Mucosa of rectum (tissue), 2 donors: ENCODE data around the gene MRPL18.
"Not testable (repeated sequence)": the region's sequence is repeated elsewhere in the genome, so short reads cannot be mapped to it uniquely, and the experiment has no call there.

Source experiments
- H3K27ac ChIP-seq, 2 donors: one replicate each; pipeline ENCODE4 v1.7.0; 2013; ENCODE audit warnings: inconsistent platforms in 2 of 2, low read depth in 2 of 2, low read length in 2 of 2
- H3K27me3 ChIP-seq, 2 donors: one replicate each; pipeline ENCODE4 v1.7.0; 2013; ENCODE audit warnings: low read length in 2 of 2; ENCODE audit not compliant: control insufficient read depth in 2 of 2, insufficient read depth in 2 of 2
- H3K36me3 ChIP-seq, 2 donors: one replicate each; pipeline ENCODE4 v1.7.0; 2013; ENCODE audit warnings: low read length in 2 of 2; ENCODE audit not compliant: control insufficient read depth in 2 of 2, insufficient read depth in 2 of 2
- H3K4me1 ChIP-seq, 2 donors: one replicate each; pipeline ENCODE4 v1.7.0; 2013; ENCODE audit warnings: low read length in 2 of 2, mild to moderate bottlenecking in 1 of 2; ENCODE audit not compliant: control insufficient read depth in 2 of 2, insufficient read depth in 2 of 2
- H3K4me3 ChIP-seq, 2 donors: one replicate each; pipeline ENCODE4 v1.7.0; 2013; ENCODE audit warnings: low read length in 2 of 2
- H3K9ac ChIP-seq, 2 donors: one replicate each; pipeline ENCODE4 v1.7.0; 2013; ENCODE audit warnings: low read length in 2 of 2, low read depth in 1 of 2, mild to moderate bottlenecking in 1 of 2
- H3K9me3 ChIP-seq, 2 donors: one replicate each; pipeline ENCODE4 v1.7.0; 2013; ENCODE audit warnings: low read length in 2 of 2; ENCODE audit not compliant: control insufficient read depth in 2 of 2
- donor health status: healthy.
- donor health status: Normal muscosa, but diverticular disease.

The MRPL18 gene

GRCh38 chr6:159790149-159790955 lies at the start of gene MRPL18:
Gene MRPL18, plus strand, starts transcription at chr6:159790467. Its CDS starts 121 bp downstream, at chr6:159790588.
- Histone ChIP-seq H3K9ac (peak within 1 kb of the TSS; percentile 95 to 99), H3K27ac (peak within 1 kb of the TSS; percentile 99), H3K4me1 (peaks cover 20 to 21% of the 10 kb centered on the region in 2 donors), H3K36me3 (peaks cover 14 to 27% of the 10 kb centered on the region in 2 donors), H3K4me3 (peak within 1 kb of the TSS; percentile 90 to 95), H3K9me3 (no peaks in the 10 kb centered on the region), H3K27me3 (no peaks in the 10 kb centered on the region)

- Histone ChIP-seq H3K27ac (no peak overlapping the region), H3K9me3 (no peaks in the 10 kb centered on the region), H3K36me3 (peaks cover 64 to 73% of the 10 kb centered on the region in 2 donors), H3K4me1 (no peaks in the 10 kb centered on the region), H3K4me3 (no peak overlapping the region), H3K27me3 (no peaks in the 10 kb centered on the region), H3K9ac (no peak overlapping the region)
Measured at GRCh38 chr6:159742165-159742564, 48.1 kb upstream of the MRPL18 start.

DNA sequence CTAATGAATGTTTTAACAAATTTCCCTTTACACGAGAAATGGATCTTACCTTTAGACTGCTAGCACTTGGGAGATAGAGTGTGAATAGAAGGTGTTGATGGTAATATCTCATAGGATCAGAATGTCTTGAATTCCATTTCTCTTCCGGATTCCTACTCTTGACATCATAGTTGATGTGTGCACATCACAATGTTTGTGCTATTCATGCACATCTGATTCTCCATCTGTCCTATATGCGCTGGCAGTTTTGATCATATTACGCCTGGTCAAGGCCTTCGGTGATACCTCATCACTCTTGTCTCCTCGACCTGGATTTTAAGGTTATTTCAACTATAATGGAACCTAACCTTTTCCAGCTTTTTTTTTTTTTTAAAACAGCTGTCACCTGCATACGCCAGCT lies 45.2 kb upstream of the MRPL18 start:
- no peaks in the 10 kb centered on the region for H3K9me3 ChIP-seq
- H3K36me3 ChIP-seq = peaks cover 80 to 89% of the 10 kb centered on the region in 2 donors
- no peaks in the 10 kb centered on the region for H3K4me1 ChIP-seq
- H3K4me3 ChIP-seq = no peak overlapping the region
- H3K9ac ChIP-seq = no peak overlapping the region
- no peak overlapping the region for H3K27ac ChIP-seq
- H3K27me3 ChIP-seq = no peaks in the 10 kb centered on the region

DNA sequence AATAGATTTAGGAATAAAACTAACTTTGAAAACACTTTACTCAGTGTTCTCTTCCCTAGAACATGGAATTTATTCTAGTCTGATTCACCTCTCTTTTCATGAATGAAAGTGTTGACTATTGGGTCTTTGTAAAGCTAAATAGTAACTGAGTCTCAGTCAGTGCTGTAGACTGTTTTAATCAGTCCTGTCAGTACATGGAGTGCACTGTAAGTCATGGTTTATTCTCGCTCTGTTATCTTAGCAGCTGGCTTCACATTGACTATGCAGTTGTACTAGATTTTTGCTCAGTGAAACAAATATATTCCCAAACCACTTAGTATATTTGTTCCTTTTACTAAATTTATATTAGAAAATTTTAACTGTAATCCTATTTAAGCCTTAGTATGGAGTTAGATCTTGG lies 43.5 kb upstream of the MRPL18 start:
- H3K9me3 ChIP-seq = no peaks in the 10 kb centered on the region
- no peak overlapping the region for H3K9ac ChIP-seq
- H3K4me3 ChIP-seq = no peak overlapping the region
- no peaks in the 10 kb centered on the region for H3K4me1 ChIP-seq
- no peak overlapping the region for H3K27ac ChIP-seq
- H3K36me3 ChIP-seq = peaks cover 75 to 82% of the 10 kb centered on the region in 2 donors
- H3K27me3 ChIP-seq = no peaks in the 10 kb centered on the region

- H3K36me3 ChIP-seq = peaks cover 72 to 78% of the 10 kb centered on the region in 2 donors
- H3K9ac ChIP-seq, H3K4me1 ChIP-seq, H3K4me3 ChIP-seq, H3K9me3 ChIP-seq, H3K27ac ChIP-seq, H3K27me3 ChIP-seq: not testable (repeated sequence)
Measured at GRCh38 chr6:159748127-159748526, 42.1 kb upstream of the MRPL18 start.

GRCh38 chr6:159751448-159751847 lies 38.8 kb upstream of the MRPL18 start:
- Histone ChIP-seq H3K36me3 (peaks cover 64 to 75% of the 10 kb centered on the region in 2 donors), H3K9me3 (no peaks in the 10 kb centered on the region), H3K27ac (no peak overlapping the region), H3K27me3 (no peaks in the 10 kb centered on the region), H3K9ac (no peak overlapping the region), H3K4me3 (no peak overlapping the region), H3K4me1 (no peaks in the 10 kb centered on the region)

GRCh38 chr6:159753081-159753872 lies 37.0 kb upstream of the MRPL18 start:
- H3K36me3 ChIP-seq = peaks cover 62 to 65% of the 10 kb centered on the region in 2 donors
- H3K27ac ChIP-seq = no peak overlapping the region
- no peaks in the 10 kb centered on the region for H3K9me3 ChIP-seq

DNA sequence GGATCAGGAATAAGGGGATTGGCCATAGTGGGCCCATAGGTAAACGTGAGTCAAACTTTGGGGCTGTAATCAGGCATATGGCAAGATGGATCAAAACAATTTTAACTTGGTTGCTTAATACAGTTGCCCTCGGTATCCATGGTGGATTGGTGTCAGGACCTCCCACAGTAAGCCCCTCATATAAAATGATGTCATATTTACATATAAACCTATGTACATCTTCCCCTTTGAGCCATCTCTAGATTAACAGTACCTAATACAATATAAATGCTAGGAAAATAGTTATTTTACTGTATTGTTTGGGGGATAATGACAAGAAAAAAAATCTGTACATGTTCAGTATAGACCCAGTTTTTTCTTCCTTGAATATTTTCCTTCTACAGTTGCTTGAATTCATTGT lies 35.9 kb upstream of the MRPL18 start:
- H3K4me3 ChIP-seq = no peak overlapping the region
- no peaks in the 10 kb centered on the region for H3K4me1 ChIP-seq
- no peaks in the 10 kb centered on the region for H3K27me3 ChIP-seq
- H3K9me3 ChIP-seq = no peaks in the 10 kb centered on the region
- no peak overlapping the region for H3K9ac ChIP-seq
- peaks cover 58 to 62% of the 10 kb centered on the region in 2 donors for H3K36me3 ChIP-seq
- no peak overlapping the region for H3K27ac ChIP-seq

More at GRCh38 chr6:159753081-159753872, 37.0 kb upstream of the MRPL18 start:
- no peak overlapping the region for H3K4me3 ChIP-seq
- H3K9ac ChIP-seq = no peak overlapping the region
- H3K27me3 ChIP-seq = no peaks in the 10 kb centered on the region
- H3K4me1 ChIP-seq = no peaks in the 10 kb centered on the region

GRCh38 chr6:159754959-159755914 lies 35.0 kb upstream of the MRPL18 start:
- Histone ChIP-seq H3K36me3 (peaks cover 53 to 57% of the 10 kb centered on the region in 2 donors), H3K9me3 (no peaks in the 10 kb centered on the region), H3K4me3 (no peak overlapping the region), H3K27ac (no peak overlapping the region), H3K9ac (no peak overlapping the region), H3K4me1 (no peaks in the 10 kb centered on the region), H3K27me3 (no peaks in the 10 kb centered on the region)
